ENCODE results near the gene PCK2.

- TF ChIP-seq POLR2A (IDR thresholded peaks at IDR 0.05; ENCODE audit: low read length) (peak; percentile 89), GATA1 (IDR thresholded peaks at IDR 0.05; ENCODE audit: low read depth, low read length) (no peak)
These were observed 47.2 kb downstream of the PCK2 start, which contains the start of gene EMC9 for GRCh38 chr14:24141097-24141880.
